Keratinocyte (primary cell): ENCODE data around the gene OR5H14. TPM values are rescaled to one million over a fixed set of nuclear protein-coding genes. Genes with fewer than 3 reads are reported as not detected.
"Not testable (repeated sequence)": the region's sequence is repeated elsewhere in the genome, so short reads cannot be mapped to it uniquely, and the experiment has no call there.

Experiments used
- DNase-seq: peaks from one replicate; pipeline ENCODE4 v3.0.0-alpha.2; 2011; ENCODE audit warnings: low read depth, missing footprints, low spot score
- FAIRE-seq: peaks from 2 replicates; lab custom pipeline; 2011; peaks lifted over from hg19 to GRCh38; lab: Jason Lieb, UNC
- H2AFZ ChIP-seq: 2 replicates; pipeline ENCODE4 v1.6.0; 2012; ENCODE audit warnings: low read length, control low read depth, inconsistent platforms; ENCODE audit not compliant: control insufficient read depth
- H3K27ac ChIP-seq: 2 replicates; pipeline ENCODE4 v1.5.1; 2011; ENCODE audit warnings: low read length; ENCODE audit not compliant: control insufficient read depth, insufficient read depth
- H3K27me3 ChIP-seq: 3 replicates; pipeline ENCODE4 v1.6.0; 2011; ENCODE audit warnings: low read length; ENCODE audit not compliant: control insufficient read depth, insufficient read depth; ENCODE audit errors: extremely low read depth
- H3K36me3 ChIP-seq, 2 experiments: 2 replicates in 1 of 2; 3 replicates in 1 of 2; pipeline ENCODE4 v1.5.1; 2011; ENCODE audit warnings: low read length in 2 of 2, mild to moderate bottlenecking in 1 of 2; ENCODE audit not compliant: control insufficient read depth in 2 of 2, insufficient read depth in 2 of 2; ENCODE audit errors: extremely low read depth in 1 of 2
- H3K4me1 ChIP-seq: 3 replicates; pipeline ENCODE4 v1.5.1; 2011; ENCODE audit warnings: low read length; ENCODE audit not compliant: control insufficient read depth, insufficient read depth; ENCODE audit errors: extremely low read depth
- H3K4me2 ChIP-seq: 3 replicates; pipeline ENCODE4 v1.6.0; 2011; ENCODE audit warnings: low read depth, low read length; ENCODE audit not compliant: control insufficient read depth, insufficient read depth; ENCODE audit errors: extremely low read depth
- H3K4me3 ChIP-seq, 3 experiments: fragments of 200-600 bp in 1 of 3; sonication (generic) in 1 of 3; 2 replicates in 2 of 3; 3 replicates in 1 of 3; pipeline ENCODE4 v1.5.1; 2011 to 2016; ENCODE audit warnings: low read length in 3 of 3, mild to moderate bottlenecking in 3 of 3, control low read depth in 2 of 3, inconsistent platforms in 1 of 3, low read depth in 1 of 3, mixed read lengths in 1 of 3, mixed run types in 1 of 3, moderate library complexity in 1 of 3; ENCODE audit not compliant: control insufficient read depth in 2 of 3, insufficient read depth in 2 of 3; ENCODE audit errors: extremely low read depth in 1 of 3
- H3K79me2 ChIP-seq: 2 replicates; pipeline ENCODE4 v1.6.0; 2012; ENCODE audit warnings: low read length; ENCODE audit not compliant: control insufficient read depth, insufficient read depth
- H3K9ac ChIP-seq: 3 replicates; pipeline ENCODE4 v1.6.0; 2011; ENCODE audit warnings: low read length; ENCODE audit not compliant: control insufficient read depth, insufficient read depth; ENCODE audit errors: extremely low read depth
- H3K9me1 ChIP-seq: 3 replicates; pipeline ENCODE4 v1.6.0; 2011; ENCODE audit warnings: low read length; ENCODE audit not compliant: control insufficient read depth, insufficient read depth; ENCODE audit errors: extremely low read depth
- H3K9me3 ChIP-seq: 2 replicates; pipeline ENCODE4 v1.5.1; 2012; ENCODE audit warnings: low read depth, low read length; ENCODE audit not compliant: control insufficient read depth
- H4K20me1 ChIP-seq: 3 replicates; pipeline ENCODE4 v1.6.0; 2011; ENCODE audit warnings: low read length; ENCODE audit not compliant: control insufficient read depth, insufficient read depth; ENCODE audit errors: extremely low read depth
- EZH2 ChIP-seq: IDR thresholded peaks from one replicate; pipeline ENCODE4 v1.6.1; 2012; ENCODE audit warnings: inconsistent platforms, mild to moderate bottlenecking, low read length, moderate library complexity
- dilution Hi-C: fragments of 300-500 bp; cut with MboI; formaldehyde crosslinking; loops from one replicate; pipeline ENCODE4 v1.7.0; 2020; ENCODE audit warnings: low sequenced_read_pairs; ENCODE audit not compliant: extremely low pct_ligation_motif_present
- polyA plus RNA-seq, 5 experiments: library from polyadenylated mRNA; depleted of rRNA in 3 of 5; stranded (reverse) in 3 of 5; stranded (forward) in 1 of 5; unstranded in 1 of 5; fragments of >200 nt; gene quantifications; 1 replicate in 1 of 5; 2 replicates in 3 of 5; 3 replicates in 1 of 5; pipeline versions ENCODE4 v1.2.1 to v1.2.3, GENCODE V29; 2011 to 2012; ENCODE audit warnings: missing spikeins in 2 of 5, low read depth in 1 of 5, low replicate concordance in 1 of 5
- TF ChIP-seq, protein P1 (sequence below), 3 experiments: IDR thresholded peaks in 1 of 3; conservative IDR thresholded peaks in 1 of 3; optimal IDR thresholded peaks in 1 of 3; 2 replicates in 2 of 3; 3 replicates in 1 of 3; pipeline versions ENCODE3 to v1.5.1; 2011; ENCODE audit warnings: low read length in 3 of 3, mild to moderate bottlenecking in 3 of 3, moderate library complexity in 2 of 3, control low read depth in 1 of 3, inconsistent platforms in 1 of 3; ENCODE audit not compliant: insufficient read depth in 2 of 3; ENCODE audit errors: extremely low read depth in 1 of 3

The OR5H14 gene
- polyA plus RNA-seq, 1 donor (not counting 4 experiments of a cell fraction or from before 2014, with no cell fraction given): not detected

DNA sequence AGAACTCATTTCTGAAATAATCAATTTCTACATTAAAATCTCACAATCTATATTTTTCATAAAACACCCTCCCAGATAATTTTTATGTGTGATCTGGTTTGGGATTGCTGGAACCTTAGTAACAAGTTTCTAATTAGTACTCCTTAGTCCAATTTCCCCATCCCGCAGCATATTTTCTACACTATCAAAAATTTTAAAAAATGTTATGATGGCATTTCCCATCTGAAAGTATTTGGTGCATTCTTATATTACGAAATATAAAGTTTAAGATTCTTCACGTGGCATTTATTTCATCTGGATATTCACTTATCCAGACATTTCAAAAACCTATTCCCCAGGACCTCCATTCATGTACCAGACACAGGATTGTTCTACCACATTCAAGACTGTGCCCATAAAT lies 1.5 kb downstream of the OR5H14 start:
- Histone ChIP-seq H3K9me3 (no peaks in the 10 kb centered on the region), H3K9me1 (no peaks in the 10 kb centered on the region), H3K4me1 (no peaks in the 10 kb centered on the region), H4K20me1 (no peaks in the 10 kb centered on the region), H3K27ac (no peak overlapping the region), H2AFZ (no peak overlapping the region), H3K27me3 (no peaks in the 10 kb centered on the region), H3K79me2 (no peaks in the 10 kb centered on the region), H3K4me3 (no peak overlapping the region), H3K36me3 (no peaks in the 10 kb centered on the region), H3K9ac (no peak overlapping the region), H3K4me2 (no peak overlapping the region)
- DNase-seq (no peak), FAIRE-seq (no peak)
- dilution Hi-C loops: no loop called here
- TF ChIP-seq, protein P1, sequence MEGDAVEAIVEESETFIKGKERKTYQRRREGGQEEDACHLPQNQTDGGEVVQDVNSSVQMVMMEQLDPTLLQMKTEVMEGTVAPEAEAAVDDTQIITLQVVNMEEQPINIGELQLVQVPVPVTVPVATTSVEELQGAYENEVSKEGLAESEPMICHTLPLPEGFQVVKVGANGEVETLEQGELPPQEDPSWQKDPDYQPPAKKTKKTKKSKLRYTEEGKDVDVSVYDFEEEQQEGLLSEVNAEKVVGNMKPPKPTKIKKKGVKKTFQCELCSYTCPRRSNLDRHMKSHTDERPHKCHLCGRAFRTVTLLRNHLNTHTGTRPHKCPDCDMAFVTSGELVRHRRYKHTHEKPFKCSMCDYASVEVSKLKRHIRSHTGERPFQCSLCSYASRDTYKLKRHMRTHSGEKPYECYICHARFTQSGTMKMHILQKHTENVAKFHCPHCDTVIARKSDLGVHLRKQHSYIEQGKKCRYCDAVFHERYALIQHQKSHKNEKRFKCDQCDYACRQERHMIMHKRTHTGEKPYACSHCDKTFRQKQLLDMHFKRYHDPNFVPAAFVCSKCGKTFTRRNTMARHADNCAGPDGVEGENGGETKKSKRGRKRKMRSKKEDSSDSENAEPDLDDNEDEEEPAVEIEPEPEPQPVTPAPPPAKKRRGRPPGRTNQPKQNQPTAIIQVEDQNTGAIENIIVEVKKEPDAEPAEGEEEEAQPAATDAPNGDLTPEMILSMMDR (optimal IDR thresholded peaks at IDR 0.05 in 1 of 3, IDR thresholded peaks at IDR 0.05 in 1 of 3, conservative IDR thresholded peaks at IDR 0.05 in 1 of 3; ENCODE audit: extremely low read depth in 1 of 3, insufficient read depth in 2 of 3, low read length in 3 of 3): no peak
- TF ChIP-seq EZH2: no peak

DNA sequence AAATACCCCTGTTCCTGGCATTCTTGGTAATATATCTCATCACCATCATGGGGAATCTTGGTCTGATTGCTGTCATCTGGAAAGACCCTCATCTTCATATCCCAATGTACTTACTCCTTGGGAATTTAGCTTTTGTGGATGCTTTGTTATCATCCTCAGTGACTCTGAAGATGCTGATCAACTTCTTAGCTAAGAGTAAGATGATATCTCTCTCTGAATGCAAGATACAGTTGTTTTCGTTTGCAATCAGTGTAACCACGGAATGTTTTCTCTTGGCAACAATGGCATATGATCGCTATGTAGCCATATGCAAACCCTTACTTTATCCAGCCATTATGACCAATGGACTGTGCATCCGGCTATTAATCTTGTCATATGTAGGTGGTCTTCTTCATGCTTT lies 2.2 kb downstream of the OR5H14 start:
- H4K20me1 ChIP-seq, H3K4me2 ChIP-seq, H3K9me3 ChIP-seq, H3K27me3 ChIP-seq, H3K27ac ChIP-seq, H3K4me1 ChIP-seq, H2AFZ ChIP-seq, dilution Hi-C loops, DNase-seq, H3K79me2 ChIP-seq, H3K4me3 ChIP-seq, H3K9me1 ChIP-seq, FAIRE-seq, H3K36me3 ChIP-seq, H3K9ac ChIP-seq: not testable (repeated sequence)

DNA sequence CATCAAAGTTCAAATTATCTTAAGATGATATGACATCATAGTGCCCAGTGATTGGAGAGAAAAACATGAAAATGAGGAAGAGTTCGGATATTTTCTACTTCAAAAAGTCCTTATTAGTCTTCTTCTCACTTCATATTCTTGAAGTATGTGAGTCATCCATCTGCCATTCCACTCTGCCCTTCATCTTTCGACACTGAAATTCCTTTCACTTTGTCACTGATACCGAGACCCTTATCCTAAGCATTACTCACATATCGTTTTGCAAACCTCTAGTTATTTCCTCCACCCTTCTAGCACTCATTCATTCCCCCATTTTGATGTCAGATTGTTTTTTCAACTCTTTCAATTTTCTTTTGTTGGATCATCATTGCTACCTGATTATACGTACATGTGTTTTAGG lies 4.0 kb downstream of the OR5H14 start:
- TF ChIP-seq, protein P1 (optimal IDR thresholded peaks at IDR 0.05 in 1 of 3, IDR thresholded peaks at IDR 0.05 in 1 of 3, conservative IDR thresholded peaks at IDR 0.05 in 1 of 3; ENCODE audit: extremely low read depth in 1 of 3, insufficient read depth in 2 of 3, low read length in 3 of 3): no peak
- no peak for TF ChIP-seq EZH2
- Histone ChIP-seq H3K9me3 (no peaks in the 10 kb centered on the region), H3K4me1 (no peaks in the 10 kb centered on the region), H3K79me2 (no peaks in the 10 kb centered on the region), H3K4me2 (no peak overlapping the region), H3K27me3 (no peaks in the 10 kb centered on the region), H4K20me1 (no peaks in the 10 kb centered on the region), H2AFZ (no peak overlapping the region), H3K27ac (no peak overlapping the region), H3K9me1 (no peaks in the 10 kb centered on the region), H3K36me3 (no peaks in the 10 kb centered on the region), H3K9ac (no peak overlapping the region), H3K4me3 (no peak overlapping the region)
- FAIRE-seq: no peak
- dilution Hi-C loops: no loop called here
- DNase-seq: no peak
